NCI-H1105 treated with DMSO at 0.1 percent for 48 hours (cell line): Measurements from ENCODE around the gene CLSTN2.

Experiments used
- DNase-seq: peaks from one replicate; lab custom pipeline; 2025; lab: John Stamatoyannopoulos, UW

The CLSTN2 gene

GRCh38 chr3:139935016-139935865 lies at the start of gene CLSTN2:
Gene CLSTN2 (plus strand): TSS chr3:139935185.
- peak; percentile 86 for DNase-seq

GRCh38 chr3:139887431-139887830 lies 47.6 kb upstream of the CLSTN2 start:
- no peak for DNase-seq

- DNase-seq: no peak
These were observed 46.3 kb upstream of the CLSTN2 start for GRCh38 chr3:139888561-139889140.

- DNase-seq: no peak
These were observed 41.6 kb upstream of the CLSTN2 start for GRCh38 chr3:139893267-139893962.

- no peak for DNase-seq
These were observed 40.9 kb upstream of the CLSTN2 start for GRCh38 chr3:139893963-139894642.

- no peak for DNase-seq
These were observed 40.4 kb upstream of the CLSTN2 start for GRCh38 chr3:139894643-139894989.

GRCh38 chr3:139897759-139898158 lies 37.2 kb upstream of the CLSTN2 start:
- DNase-seq: no peak

- no peak for DNase-seq
These were observed 28.6 kb upstream of the CLSTN2 start for GRCh38 chr3:139906418-139906817.

- DNase-seq: no peak
These were observed 25.2 kb upstream of the CLSTN2 start for GRCh38 chr3:139909811-139910210.

GRCh38 chr3:139916271-139916670 lies 18.7 kb upstream of the CLSTN2 start:
- no peak for DNase-seq

GRCh38 chr3:139917226-139917785 lies 17.7 kb upstream of the CLSTN2 start:
- no peak for DNase-seq

- no peak for DNase-seq
These were observed 6.1 kb upstream of the CLSTN2 start for GRCh38 chr3:139928708-139929505.

- no peak for DNase-seq
These were observed 4.8 kb upstream of the CLSTN2 start for GRCh38 chr3:139930211-139930610.

- peak; percentile 61 for DNase-seq
These were observed 1.2 kb upstream of the CLSTN2 start for GRCh38 chr3:139933766-139934165.

- DNase-seq: peak; percentile 93
These were observed 371 bp upstream of the CLSTN2 start for GRCh38 chr3:139934613-139935015.

GRCh38 chr3:139935866-139936817 lies 1.2 kb downstream of the CLSTN2 start:
- peak; percentile 72 for DNase-seq

GRCh38 chr3:139937674-139938279 lies 2.8 kb downstream of the CLSTN2 start:
- peak; percentile 65 for DNase-seq

- no peak for DNase-seq
These were observed 4.8 kb downstream of the CLSTN2 start for GRCh38 chr3:139939681-139940190.

GRCh38 chr3:139940622-139941021 lies 5.6 kb downstream of the CLSTN2 start:
- no peak for DNase-seq
